Gastrocnemius medialis (tissue), 4 donors: ENCODE data around the gene SLC40A1.

ENCODE experiments used
- POLR2A ChIP-seq, 2 donors: fragments of 450-650 bp; IDR thresholded peaks; one replicate each; pipeline ENCODE4 v1.6.1; 2017; ENCODE audit warnings: antibody characterized with exemption in 2 of 2, mild to moderate bottlenecking in 2 of 2, moderate library complexity in 2 of 2
- TF ChIP-seq, protein P1 (sequence below), 5 experiments: fragments of 450-650 bp in 3 of 5; fragments of 200-600 bp in 2 of 5; sonication (generic) in 2 of 5; IDR thresholded peaks in 4 of 5; conservative IDR thresholded peaks in 1 of 5; 1 replicate in 4 of 5; 2 replicates in 1 of 5; pipeline ENCODE4 v1.5.1; 2016 to 2019; ENCODE audit warnings: antibody characterized with exemption in 5 of 5, mild to moderate bottlenecking in 3 of 5, moderate library complexity in 3 of 5

DNA sequence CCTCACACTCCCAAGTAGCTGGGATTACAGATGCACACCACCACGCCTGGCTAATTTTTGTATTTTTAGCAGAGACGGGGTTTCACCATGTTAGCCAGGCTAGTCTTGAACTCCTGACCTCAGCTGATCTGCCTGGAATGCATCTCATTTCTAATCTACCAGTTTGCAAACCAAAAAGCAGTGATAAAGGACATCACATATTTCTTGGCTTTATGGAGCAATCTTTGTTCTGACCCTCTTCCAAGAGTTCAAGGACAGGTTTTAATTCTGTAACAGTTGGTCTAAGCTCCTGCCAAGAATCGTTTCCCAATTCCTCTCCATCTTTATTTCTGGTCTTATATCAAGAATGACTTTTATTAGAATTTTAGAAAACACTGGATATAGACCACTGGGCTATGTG is 67.7 kb downstream of the SLC40A1 start:
- TF ChIP-seq, protein P1, sequence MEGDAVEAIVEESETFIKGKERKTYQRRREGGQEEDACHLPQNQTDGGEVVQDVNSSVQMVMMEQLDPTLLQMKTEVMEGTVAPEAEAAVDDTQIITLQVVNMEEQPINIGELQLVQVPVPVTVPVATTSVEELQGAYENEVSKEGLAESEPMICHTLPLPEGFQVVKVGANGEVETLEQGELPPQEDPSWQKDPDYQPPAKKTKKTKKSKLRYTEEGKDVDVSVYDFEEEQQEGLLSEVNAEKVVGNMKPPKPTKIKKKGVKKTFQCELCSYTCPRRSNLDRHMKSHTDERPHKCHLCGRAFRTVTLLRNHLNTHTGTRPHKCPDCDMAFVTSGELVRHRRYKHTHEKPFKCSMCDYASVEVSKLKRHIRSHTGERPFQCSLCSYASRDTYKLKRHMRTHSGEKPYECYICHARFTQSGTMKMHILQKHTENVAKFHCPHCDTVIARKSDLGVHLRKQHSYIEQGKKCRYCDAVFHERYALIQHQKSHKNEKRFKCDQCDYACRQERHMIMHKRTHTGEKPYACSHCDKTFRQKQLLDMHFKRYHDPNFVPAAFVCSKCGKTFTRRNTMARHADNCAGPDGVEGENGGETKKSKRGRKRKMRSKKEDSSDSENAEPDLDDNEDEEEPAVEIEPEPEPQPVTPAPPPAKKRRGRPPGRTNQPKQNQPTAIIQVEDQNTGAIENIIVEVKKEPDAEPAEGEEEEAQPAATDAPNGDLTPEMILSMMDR (IDR thresholded peaks at IDR 0.05 in 4 of 5, conservative IDR thresholded peaks at IDR 0.05 in 1 of 5), result no peak
- no peak for TF ChIP-seq POLR2A (IDR thresholded peaks at IDR 0.05)
